22Rv1 (cell line): ENCODE data around the gene PLSCR4.

ENCODE experiments used
- CTCF ChIP-seq: fragments of 450-650 bp; IDR thresholded peaks from 2 replicates; pipeline ENCODE4 v1.5.1; 2017; ENCODE audit warnings: mild to moderate bottlenecking
- ZFX ChIP-seq: fragments of 450-650 bp; IDR thresholded peaks from 2 replicates; pipeline ENCODE4 v1.6.1; 2017; ENCODE audit warnings: antibody characterized with exemption, borderline replicate concordance

- TF ChIP-seq CTCF (no peak), ZFX (no peak)
Measured at GRCh38 chr3:146256851-146257486, 6.1 kb upstream of the PLSCR4 start.
